Measurements from ENCODE around the gene IFITM10.

IFITM10 gene

GRCh38 chr11:1735271-1735670 lies 15.1 kb downstream of the IFITM10 start:
- TF ChIP-seq GATA2 (IDR thresholded peaks at IDR 0.05; ENCODE audit: low read depth, low read length) (no peak), GATA3 (IDR thresholded peaks at IDR 0.05; ENCODE audit: low read depth, low read length) (no peak)

DNA sequence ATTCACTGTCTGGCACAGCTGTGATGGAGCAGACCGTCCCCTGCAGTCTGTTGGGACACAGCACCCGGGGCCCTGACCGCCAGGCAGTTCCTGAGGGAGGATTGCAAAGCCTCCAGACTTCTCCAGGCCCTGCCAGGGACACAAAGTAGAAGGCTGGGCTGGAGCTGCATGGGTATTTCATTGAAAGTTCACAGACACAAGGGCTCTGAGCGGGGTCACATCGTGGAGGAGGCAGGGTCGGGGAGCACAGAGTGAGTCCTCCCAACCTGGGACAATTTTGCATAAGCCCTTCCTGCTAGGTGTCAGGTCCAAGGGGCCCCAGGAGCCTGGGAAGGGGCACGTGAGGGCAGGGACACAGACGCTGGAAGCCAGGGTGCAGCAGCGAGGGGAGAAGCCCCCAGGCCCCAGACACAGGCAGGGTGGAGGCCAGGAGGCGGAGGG lies 15.7 kb downstream of the IFITM10 start:
- TF ChIP-seq GATA3 (IDR thresholded peaks at IDR 0.05; ENCODE audit: low read depth, low read length) (no peak), GATA2 (IDR thresholded peaks at IDR 0.05; ENCODE audit: low read depth, low read length) (no peak)

DNA sequence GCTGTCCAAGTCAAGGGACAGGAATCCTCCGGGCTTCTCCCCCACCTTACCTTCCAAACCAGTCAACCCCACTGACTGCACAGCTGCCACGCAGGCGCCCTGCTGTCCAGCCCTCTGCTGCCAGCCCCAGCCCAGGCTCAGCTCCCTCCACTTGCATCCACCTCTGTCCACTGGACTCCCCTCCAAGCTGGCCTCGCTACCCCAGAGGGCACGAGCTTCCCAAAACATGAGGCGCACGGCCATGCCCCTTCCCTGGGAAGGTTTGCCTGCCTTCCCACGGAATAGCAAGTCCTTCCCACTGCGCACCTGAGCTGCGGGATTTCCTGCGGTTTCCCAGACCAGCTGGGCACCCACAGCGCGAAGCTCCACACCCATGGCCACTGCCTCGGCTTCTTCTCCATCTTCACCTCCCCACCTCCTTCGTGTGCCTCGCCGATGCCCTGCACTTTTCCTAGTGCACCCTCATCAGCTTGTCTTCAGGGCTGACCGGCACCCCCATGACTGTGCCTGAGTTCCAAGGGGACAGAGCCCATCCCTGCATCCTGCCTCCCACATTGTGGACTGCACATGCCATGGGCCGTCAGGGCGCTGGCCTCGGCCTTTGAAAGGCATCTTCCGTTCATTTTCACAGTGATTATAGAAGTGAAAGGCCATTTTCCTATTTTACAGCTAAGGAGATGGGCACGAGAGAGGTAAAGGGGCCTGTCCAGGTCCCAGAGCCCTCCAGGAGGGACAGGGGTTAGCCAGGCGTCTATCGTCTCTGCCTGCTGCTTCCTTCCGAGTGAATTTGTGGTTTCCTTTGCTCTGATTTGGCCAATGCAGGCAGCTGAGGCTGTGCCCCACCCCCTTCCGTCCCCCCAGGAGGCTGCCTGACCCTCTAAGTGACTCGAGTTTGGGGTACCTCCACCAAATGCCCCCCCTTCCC lies 16.4 kb downstream of the IFITM10 start:
- no peak for TF ChIP-seq GATA3 (IDR thresholded peaks at IDR 0.05; ENCODE audit: low read depth, low read length)
- no peak for TF ChIP-seq GATA2 (IDR thresholded peaks at IDR 0.05; ENCODE audit: low read depth, low read length)

DNA sequence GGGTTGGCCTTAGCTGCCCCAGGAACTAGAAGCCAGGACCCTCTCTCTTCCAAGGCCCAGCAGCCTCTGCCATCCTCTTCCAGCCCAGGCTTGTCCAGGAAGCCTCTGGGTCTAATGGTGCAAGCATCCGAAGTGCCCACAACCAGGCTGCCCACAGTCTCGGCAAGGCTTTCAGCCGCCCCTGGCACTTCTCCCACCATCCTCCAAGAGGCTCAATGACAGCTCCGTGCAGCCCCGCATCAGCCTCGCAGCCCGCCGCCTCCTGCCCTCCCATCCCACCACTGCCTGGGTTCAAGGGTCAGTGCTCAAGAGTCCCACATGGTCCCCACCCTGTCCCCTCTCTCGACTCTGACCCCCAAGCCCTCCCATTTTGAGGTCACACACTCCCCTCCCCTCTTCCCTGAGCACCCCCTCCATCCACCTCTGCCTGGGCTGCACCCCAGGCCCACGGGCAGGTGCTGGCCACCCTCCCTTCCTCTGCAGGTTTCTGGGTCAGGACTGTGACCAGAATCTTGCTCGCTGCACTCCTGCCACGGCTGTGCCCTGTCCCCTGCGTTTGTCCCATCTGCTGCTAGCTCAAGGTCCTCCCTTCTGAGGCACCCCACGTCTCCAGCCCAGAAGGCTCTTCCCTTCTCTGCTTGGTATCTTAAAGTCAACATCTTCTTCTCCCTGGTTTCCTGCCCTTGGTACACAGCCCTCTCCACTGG lies 17.2 kb downstream of the IFITM10 start:
- no peak for TF ChIP-seq GATA3 (IDR thresholded peaks at IDR 0.05; ENCODE audit: low read depth, low read length)
- TF ChIP-seq GATA2 (IDR thresholded peaks at IDR 0.05; ENCODE audit: low read depth, low read length), result no peak

- no peak for TF ChIP-seq GATA2 (IDR thresholded peaks at IDR 0.05; ENCODE audit: low read depth, low read length)
- no peak for TF ChIP-seq GATA3 (IDR thresholded peaks at IDR 0.05; ENCODE audit: low read depth, low read length)
Observed at GRCh38 chr11:1732418-1733008, 17.9 kb downstream of the IFITM10 start.

- TF ChIP-seq GATA3 (IDR thresholded peaks at IDR 0.05; ENCODE audit: low read depth, low read length), result no peak
- TF ChIP-seq GATA2 (IDR thresholded peaks at IDR 0.05; ENCODE audit: low read depth, low read length), result no peak
Observed at GRCh38 chr11:1731451-1732059, 18.8 kb downstream of the IFITM10 start.

DNA sequence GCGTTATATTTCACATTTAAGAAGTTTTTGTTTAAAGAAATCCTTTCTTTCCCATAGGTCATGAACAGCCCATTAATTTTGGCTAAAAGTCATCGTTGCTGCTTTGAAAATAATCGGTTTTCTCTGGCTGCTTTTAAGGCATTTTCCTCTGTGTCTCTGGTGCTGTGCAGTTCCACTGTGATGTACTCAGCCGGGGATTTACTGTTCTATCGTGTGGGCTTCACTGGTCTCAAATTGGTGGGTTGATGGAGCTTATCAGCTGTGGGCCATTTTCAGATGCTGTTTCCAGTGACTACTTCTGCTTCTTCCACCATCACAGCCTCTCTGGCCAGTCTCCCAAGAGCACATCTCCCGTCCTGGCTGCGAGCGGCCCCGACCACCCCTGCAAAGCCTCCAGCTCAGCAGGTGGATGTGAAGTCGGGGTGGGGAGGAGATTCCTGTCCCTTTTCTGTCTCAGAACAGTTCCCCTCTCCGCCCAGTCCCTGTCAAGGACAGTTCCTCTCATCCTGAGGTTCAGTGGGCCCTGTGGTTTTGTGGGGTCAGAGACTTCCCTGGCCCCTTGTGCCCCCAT lies 20.3 kb downstream of the IFITM10 start:
- TF ChIP-seq GATA3 (IDR thresholded peaks at IDR 0.05; ENCODE audit: low read depth, low read length), result no peak
- no peak for TF ChIP-seq GATA2 (IDR thresholded peaks at IDR 0.05; ENCODE audit: low read depth, low read length)

- no peak for TF ChIP-seq GATA2 (IDR thresholded peaks at IDR 0.05; ENCODE audit: low read depth, low read length)
- no peak for TF ChIP-seq GATA3 (IDR thresholded peaks at IDR 0.05; ENCODE audit: low read depth, low read length)
Observed at GRCh38 chr11:1729692-1730011, 20.7 kb downstream of the IFITM10 start.

DNA sequence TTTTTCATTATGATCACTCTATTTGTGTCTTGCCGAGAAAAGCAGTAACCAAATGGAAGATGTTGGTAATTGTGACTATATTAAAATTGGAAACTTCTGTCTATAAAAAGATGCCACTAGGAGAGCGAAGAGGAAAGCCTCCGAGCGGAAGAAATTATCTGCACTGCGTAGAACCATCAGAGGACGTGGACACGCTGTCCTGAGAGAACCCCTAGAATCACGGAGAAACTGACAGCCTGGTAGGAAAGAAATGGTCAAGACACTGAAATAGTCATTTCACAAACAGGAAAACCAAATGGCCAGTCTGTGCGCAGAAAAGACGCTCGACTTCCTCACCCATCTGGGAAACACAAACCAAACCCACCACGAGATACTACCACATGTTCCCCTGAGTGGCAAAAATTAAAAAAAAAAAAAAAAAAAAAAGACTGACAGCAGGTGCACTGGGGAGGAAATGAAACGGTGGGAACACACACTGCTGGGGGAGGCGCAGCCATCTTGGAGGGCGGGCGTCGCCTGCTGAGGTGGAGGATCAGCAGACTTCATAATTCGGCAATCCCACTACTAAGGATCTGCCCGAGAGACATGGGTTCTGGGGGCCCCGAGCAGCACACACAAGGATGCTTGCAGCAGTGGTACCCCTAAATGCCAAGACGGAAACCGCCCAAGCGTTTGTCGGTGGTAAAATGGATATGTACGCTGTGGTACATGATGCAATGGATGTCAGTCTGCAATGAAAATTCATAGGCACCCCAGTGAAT lies 21.3 kb downstream of the IFITM10 start:
- TF ChIP-seq GATA3 (IDR thresholded peaks at IDR 0.05; ENCODE audit: low read depth, low read length), result no peak
- TF ChIP-seq GATA2 (IDR thresholded peaks at IDR 0.05; ENCODE audit: low read depth, low read length), result no peak

DNA sequence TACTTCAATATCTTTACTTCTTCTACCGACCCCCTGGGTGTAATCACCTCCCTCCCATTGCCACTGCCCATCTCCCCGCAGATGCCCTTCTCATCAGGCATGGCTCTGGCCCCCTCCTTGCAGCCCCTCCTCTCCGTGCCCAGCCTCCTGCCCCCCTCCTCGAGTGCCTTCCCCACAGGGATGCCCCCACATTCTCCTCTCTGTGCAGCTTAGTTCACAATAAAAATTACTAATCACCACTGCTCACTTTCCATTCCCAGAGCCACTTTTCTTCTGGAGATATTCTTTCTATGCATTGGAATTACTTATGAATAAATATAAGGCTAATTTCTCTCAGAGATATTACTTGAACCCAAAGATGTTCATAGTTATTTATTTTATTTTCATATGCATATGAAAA lies 22.1 kb downstream of the IFITM10 start:
- TF ChIP-seq GATA2 (IDR thresholded peaks at IDR 0.05; ENCODE audit: low read depth, low read length), result no peak
- TF ChIP-seq GATA3 (IDR thresholded peaks at IDR 0.05; ENCODE audit: low read depth, low read length), result no peak

DNA sequence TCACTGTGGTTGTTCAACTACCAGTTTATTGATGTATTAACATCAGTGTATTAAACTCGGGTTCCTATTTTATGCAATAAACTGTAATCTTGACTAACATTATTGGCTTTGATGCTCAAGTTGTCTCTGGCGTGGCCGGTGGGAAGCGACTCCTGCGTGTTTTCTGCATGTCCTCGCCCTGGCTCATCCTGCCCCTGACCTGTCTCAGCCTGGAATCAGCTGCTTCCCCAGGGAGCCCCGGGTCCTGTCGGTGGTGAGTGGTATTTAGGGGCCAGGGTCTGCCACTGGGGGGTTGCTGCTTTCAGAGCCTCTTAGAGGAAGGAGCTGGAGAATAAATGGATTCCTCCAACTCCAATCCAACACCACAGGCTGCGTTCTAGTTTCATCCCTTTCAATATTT lies 22.5 kb downstream of the IFITM10 start:
- TF ChIP-seq GATA3 (IDR thresholded peaks at IDR 0.05; ENCODE audit: low read depth, low read length), result no peak
- TF ChIP-seq GATA2 (IDR thresholded peaks at IDR 0.05; ENCODE audit: low read depth, low read length), result no peak

- TF ChIP-seq GATA3 (IDR thresholded peaks at IDR 0.05; ENCODE audit: low read depth, low read length), result no peak
- no peak for TF ChIP-seq GATA2 (IDR thresholded peaks at IDR 0.05; ENCODE audit: low read depth, low read length)
Observed at GRCh38 chr11:1727096-1727690, 23.2 kb downstream of the IFITM10 start.

DNA sequence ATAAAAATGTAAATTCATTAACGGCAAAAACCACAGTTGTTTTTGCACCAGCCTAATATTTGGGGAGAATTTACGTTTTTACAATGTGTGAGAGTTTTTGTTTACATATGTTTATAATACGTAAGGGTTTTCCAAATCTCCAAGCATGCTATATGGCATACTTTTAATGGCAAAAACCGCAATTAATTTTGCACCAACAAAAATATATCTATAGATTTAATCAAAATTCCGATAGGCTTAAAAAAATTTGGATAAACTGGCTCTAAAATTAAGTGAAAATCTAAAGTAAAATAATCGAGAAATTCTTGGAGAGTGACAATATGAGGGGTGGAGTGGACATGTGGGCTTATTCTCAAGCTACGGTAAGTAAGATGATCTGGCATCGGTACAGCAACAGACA lies 30.6 kb downstream of the IFITM10 start:
- TF ChIP-seq GATA2 (IDR thresholded peaks at IDR 0.05; ENCODE audit: low read depth, low read length) (no peak), GATA3 (IDR thresholded peaks at IDR 0.05; ENCODE audit: low read depth, low read length) (no peak)
